ENCODE data around the gene RAP1GDS1.
"Not testable (repeated sequence)": the region's sequence is repeated elsewhere in the genome, so short reads cannot be mapped to it uniquely, and the experiment has no call there.

Gene RAP1GDS1

DNA sequence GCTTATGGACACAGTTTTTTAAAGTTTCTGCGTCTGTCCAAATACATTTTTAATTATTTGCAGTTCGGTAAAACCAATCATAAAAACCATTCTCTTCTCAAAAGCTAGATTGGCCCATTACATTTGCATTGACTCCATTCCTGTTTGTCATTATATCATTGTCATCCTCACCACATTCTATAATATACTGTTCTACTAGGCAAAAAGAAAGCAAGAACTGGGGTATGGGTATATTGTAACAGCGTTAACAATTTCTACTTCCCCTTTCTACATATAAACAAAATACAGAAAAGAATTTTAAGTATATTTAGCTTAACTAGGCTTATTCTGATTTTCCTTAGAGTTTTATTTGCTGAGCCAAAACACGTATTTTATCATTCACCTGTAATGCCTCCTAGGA is 91.8 kb downstream of the RAP1GDS1 start:
- no peak for DNase-seq (ENCODE audit: low spot score)

DNA sequence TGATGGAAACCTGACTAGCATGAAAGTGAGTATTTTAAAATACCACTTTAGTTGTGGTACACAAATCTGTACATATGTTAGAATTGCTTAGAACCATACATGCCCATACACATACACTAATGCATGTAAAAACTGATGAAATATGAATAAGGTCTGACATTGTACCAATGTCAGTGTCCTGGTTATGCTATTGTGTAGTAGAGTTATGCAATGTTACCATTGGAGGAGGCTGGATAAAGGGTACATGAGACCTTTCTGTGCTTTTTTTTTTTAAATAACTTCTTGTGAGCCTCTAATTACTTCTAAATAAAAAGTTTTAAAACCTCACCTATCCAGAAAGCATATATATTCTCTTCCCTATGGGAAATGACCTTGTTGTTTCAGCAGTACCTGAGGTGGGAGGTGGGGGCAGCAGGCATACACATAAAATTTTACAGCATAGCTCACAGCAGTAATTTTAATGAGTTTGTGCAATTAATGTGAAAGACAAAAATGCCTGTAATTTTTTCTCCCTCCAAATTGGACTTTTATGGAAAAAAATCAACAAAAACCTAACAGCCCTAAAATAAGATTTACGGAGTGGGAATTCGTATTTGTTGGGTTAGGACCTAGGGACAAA is 97.6 kb downstream of the RAP1GDS1 start:
- no peak for DNase-seq (ENCODE audit: low spot score)

DNA sequence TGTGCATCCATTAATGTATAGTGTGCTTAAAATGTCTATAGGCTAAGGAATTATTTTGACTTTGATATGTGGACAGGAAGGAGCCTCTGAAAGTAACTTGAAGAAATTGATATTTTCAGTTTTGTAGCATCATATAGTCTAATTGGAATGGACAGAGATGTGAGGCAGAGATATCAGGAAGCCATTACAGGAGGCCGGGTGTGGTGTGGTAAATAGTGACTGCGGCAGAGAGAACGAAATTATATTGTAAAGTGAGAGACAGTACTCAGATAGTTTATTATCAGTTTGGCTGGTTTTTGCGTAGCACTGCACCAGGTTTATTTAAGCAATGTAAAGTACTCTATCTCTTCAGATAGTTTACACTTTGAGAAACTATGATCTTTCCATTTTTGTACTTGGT is 98.5 kb downstream of the RAP1GDS1 start:
- no peak for DNase-seq (ENCODE audit: low spot score)

DNA sequence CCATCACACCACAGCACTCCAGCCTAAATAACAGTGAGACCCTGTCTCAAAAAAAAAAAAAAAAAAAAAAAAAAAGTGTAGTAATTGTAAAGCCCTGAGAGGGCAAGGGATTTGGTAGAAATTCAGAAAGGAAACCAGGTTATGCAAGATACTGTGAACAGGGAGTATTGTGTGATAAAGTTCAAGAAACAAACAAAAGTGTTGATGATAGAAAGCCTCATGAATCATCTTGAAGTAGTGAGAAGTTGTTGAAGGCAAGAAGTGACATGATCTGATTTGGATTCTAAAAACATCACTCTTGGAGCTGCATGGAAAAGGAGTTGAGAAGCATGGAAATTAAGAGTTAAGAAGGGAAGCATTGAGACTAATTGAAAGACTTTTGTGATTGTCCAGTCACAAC is 102.2 kb downstream of the RAP1GDS1 start:
- DNase-seq (ENCODE audit: low spot score), result no peak

DNA sequence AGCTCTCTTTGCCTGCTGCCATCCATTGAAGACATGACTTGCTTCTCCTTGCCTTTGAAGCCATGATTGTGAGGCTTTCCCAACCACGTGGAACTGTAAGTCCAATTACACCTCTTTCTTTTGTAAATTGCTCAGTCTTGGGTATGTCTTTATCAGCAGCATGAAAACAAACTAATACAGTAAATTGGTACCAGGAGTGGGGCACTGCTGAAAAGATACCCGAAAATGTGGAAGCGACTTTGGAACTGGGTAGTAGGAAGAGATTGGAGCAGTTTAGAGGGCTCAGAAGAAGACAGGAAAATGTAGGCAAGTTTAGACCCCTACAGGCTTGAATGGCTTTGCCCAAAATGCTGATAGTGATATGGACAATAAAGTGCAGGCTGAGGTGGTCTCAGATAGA is 105.1 kb downstream of the RAP1GDS1 start:
- DNase-seq (ENCODE audit: low spot score), result not testable (repeated sequence)

DNA sequence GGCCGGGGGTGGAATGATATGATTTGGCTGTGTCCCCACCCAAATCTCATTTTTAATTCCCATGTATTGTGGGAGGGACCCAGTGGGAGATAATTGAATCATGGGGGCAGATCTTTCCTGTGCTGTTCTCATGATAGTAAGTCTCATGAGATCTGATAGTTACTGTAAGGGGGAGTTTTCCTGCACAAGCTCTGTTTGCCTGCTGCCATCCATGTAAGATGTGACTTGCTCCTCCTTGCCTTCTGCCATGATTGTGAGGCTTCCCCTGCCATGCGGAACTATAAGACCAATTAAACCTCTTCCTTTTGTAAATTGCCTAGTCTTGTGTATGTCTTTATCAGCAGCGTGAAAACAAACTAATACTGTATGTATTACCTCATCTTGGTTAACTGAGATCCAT is 106.8 kb downstream of the RAP1GDS1 start:
- not testable (repeated sequence) for DNase-seq (ENCODE audit: low spot score)

DNA sequence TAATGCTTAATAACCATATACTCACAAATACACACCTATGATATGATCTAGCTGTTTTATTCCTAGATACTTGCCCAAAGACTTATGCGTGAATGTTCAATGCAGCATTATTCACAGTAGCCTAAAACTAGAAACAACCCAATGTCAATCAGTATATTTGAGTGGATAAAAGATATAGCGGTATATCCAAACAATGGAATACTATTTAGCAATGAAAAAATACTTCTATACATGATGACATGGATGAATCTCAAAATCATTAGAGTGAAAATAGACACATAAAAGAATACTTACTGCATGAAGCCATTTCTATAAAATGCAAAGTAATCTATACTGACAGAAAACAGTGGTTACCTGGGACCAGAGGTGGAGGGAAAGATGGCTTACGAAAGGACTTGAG is 108.1 kb downstream of the RAP1GDS1 start:
- no peak for DNase-seq (ENCODE audit: low spot score)

DNA sequence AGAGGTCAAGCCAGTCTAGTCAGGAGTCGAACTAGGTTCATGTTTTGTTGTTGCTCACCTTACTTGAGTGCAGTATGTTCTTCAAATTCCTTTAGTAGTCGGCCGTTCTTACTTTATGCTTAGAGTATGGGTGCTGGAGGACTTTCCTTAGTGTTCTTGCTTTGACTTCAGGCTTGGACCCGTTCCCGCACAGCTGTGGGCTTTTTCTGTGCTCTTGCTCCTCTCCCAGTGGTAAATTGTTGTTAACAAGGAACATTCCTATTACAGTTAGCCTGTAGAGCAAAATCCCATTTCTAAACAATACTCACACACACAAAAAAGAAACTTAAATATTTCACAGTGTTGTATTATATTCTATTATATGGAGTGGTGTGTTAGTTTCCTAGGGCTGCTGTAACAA is 113.5 kb downstream of the RAP1GDS1 start:
- DNase-seq (ENCODE audit: low spot score), result no peak

DNA sequence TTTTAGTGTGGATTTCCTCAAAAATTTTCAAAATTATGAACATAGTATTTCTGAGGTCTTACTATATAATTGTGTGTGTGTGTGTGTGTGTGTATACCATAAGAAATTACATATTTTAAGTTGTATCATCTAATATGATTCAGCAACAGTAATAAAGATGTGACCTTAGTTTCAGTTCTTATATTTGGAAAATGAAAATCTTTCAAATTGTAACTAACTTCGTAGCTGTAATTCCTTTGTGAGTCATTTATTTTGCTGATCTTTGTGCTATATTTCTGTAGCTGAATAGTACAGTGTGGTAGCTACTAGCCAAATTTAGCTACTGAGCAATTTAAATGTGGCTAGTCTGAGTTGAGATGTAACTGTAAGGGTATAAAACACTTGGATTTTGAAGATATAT is 116.4 kb downstream of the RAP1GDS1 start:
- DNase-seq (ENCODE audit: low spot score), result no peak

DNA sequence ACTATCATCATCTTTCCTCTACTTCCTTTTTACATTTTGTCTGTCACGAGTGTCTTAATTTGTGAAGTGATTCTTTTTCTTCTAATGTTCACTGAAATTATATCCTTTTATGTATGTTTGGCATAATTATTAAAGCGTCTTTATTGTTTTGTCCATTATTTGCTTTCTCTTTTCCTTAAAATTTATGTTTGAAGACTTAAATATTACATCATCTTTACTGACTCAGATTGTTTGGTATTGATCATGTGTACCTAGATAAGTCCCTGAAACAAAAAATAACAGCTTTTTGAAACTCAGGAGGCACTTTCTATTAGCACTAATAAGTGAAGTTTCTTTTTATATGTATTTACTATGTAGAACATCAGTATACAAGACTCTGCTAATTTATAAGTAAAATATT is 120.1 kb downstream of the RAP1GDS1 start:
- DNase-seq (ENCODE audit: low spot score), result no peak

DNA sequence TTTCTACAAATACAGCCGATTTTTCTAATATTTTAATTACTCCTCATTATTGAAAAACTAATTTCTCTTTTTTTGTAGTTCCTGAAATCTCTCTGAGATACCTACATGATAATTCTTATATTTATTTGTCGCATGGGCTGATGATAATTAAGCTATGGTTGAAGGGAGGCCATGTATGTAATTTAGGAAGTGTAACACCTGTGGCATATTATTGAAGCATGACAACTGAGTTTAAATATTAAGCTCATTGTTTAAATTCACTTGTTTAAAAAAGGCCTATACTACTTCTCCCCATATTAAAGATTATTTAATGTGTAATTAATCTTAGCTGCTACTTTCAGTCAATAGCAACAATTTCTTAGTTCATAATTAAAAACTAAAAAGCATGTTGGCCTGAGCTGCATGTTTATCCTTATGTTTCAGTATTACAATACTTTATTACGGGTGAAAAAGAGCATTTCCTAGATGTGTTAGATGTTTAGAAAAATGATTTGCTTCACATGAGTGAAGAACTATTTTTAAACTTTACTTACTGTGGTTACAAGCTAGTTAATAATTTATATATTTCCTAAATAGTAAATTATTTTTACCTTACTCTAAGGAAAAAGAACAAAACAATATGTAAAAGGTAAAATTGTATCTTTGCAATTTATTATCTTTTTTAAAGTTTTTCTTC is 122.4 kb downstream of the RAP1GDS1 start:
- DNase-seq (ENCODE audit: low spot score), result no peak

DNA sequence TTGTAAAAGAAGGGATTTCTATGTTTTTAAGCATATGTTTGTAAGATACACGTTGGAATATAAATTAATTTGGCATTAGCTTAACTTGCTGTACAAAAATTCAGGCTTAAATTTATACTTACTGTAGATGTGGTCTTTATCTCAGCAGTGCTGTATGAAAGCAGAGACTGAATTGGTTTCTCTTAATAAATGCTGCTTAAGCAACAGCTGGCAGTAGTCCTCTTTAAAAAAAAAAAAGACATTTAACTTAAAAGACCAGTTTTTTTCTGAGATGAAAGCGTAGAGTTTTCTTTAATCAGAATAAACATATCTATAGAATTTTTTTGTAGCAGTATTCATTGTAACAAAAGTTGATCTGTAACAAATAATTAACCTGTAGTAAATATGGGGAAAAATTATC is 124.6 kb downstream of the RAP1GDS1 start:
- no peak for DNase-seq (ENCODE audit: low spot score)

DNA sequence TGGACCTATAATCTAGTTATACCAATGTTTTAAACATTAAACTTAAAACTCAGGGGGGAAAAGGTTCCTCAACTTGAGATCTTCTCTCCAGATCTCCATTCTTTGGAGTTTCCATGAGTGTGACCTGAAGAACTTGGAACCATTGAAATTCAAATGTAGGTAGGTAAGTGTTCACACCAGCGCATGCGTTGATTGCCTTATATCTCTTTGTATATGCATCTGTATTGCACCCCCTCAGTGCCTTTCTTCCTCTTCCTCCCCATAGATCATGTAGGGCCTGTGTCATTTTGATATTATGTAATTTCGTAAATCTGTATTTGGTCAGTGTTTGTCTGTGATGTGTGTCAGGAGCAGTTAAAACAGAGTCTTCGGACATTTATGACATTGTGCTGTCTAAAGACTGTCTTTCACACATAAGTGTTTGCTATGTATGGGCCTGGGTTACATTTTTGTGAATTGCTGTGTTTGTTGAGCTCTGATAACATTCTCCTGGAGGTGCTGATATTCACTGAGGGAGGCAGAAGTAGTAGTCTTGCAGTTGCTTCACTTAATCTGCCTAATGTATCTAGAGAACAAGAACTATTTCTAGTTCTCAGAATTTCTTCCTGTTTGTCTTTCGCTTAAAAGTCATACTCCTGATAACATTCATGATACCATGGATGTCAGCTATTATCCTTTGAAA is 126.3 kb downstream of the RAP1GDS1 start:
- DNase-seq (ENCODE audit: low spot score), result no peak

DNA sequence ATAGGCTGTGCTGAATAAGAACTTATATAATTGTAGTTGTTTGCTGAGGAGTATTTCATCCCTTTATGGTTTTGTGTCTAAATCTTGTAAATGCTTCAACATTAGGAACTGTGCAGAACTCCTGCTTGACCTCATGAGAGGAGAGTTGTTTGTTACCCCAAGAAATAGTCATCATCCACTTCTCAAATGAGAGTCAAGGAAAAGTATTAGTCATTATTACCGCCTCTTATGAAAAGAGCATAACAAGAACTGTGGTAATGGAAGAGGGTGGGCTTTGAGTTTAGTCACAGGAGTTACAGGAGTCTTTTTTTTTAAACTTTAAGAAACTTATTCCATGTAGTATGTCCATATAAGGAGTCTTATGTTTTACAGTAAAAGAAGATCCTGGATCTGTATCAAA is 132.9 kb downstream of the RAP1GDS1 start:
- DNase-seq (ENCODE audit: low spot score), result no peak

DNA sequence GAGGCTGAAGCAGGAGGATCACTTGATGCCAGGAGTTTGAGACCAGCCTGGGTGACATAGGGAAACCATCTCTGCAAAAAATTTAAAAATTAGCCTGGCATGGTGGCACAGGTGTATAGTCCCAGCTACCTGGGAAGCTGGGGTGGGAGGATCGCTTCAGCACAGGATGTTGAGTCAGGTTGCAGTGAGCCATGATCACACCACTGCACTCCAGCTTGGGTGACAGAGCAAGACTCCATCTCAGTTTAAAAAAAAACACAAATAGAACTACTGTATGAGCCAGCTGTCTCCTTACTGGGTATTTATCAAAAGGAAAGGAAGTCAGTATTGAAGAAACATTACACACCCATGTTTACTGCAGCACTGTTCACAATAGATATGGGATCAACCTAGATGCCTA is 138.7 kb downstream of the RAP1GDS1 start:
- DNase-seq (ENCODE audit: low spot score), result no peak

DNA sequence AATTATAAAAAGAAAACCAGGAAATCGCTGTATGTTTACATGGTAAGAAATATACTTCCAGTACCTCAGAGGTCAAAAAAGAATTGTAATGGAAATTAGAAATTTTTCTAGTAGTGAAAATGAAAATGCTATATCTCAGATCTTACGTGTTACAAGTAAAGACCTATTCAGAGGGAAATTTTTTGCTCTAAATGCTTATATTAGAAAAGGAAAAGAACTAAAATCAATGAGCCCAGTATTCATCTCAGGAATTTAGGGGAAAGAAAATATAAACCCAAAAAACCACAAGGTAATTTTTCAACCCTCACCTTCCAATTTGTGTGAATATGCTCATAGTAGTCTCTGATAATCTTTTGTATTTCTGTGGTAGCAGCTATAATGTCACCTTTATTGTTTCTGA is 145.6 kb downstream of the RAP1GDS1 start:
- no peak for DNase-seq (ENCODE audit: low spot score)

DNA sequence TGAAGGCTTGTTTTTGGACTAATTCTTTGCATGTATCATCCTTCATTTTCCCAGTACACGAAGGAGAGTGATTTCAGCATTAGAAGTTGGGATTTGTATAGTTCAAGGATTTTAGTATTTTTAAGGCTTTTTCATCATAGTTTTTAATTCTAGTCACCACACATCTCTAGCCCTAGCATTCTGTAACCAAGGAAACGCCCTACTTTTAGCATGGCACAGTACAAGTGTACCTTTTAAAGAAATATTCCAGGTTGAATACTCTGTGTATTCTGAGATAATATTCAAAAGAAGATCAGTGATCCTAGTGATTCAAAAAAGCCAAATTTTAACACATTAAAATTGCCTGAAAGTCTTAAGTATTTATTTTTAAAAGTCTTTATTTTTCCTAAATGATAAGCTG is 150.5 kb downstream of the RAP1GDS1 start:
- peak; percentile 7 for DNase-seq (ENCODE audit: low spot score)

DNA sequence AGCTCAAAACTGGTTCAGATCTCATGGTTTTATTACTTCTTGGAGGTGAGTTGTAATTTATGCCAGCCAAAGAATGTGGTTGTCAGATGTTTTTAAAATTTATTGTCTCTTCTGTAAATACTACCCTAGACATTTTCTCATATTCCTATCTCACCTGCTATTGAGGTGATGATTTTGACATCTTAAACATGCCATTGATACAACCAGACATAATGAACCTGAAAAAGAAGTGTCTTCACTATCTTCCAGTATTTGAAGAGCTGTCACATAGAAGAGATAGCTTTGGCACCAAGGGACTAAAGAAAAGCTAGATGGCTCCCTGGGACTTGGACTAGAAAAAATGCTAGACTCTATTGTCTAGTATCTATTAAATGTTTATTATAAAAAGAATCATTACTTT is 155.7 kb downstream of the RAP1GDS1 start:
- no peak for DNase-seq (ENCODE audit: low spot score)

DNA sequence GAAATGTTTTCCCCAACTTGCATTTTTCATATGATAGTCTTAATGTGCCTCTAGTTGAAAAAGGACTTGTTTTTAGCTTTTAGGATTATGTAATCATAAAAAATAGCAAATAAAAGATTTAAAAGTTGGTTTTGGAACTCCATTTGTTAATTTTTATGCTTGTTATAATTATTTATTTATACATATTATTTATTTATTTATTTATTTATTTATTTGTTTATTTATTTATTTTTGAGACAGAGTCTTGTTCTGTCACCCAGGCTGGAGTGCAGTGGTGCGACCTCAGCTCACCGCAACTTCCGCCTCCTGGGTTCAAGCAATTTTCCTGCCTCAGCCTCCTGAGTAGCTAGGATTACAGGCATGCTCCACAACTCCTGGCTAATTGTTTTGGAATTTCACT is 159.0 kb downstream of the RAP1GDS1 start:
- not testable (repeated sequence) for DNase-seq (ENCODE audit: low spot score)

DNA sequence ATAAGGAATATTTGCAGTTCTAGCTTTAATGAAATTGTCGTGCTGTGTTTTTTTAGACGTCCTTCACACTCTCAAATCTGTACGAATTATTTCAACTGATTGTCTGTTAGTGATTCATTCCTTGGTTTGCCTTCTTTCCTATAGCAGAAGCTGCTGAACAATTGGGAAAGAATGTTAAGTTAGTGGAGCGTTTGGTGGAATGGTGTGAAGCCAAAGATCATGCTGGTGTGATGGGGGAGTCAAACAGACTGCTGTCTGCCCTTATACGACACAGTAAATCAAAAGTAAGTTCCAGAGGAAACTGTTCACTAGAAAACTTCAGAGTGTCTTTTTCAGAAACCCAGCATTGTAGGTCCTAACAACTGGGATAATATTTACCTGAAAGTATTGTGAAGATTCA is 159.9 kb downstream of the RAP1GDS1 start:
- DNase-seq (ENCODE audit: low spot score), result no peak

DNA sequence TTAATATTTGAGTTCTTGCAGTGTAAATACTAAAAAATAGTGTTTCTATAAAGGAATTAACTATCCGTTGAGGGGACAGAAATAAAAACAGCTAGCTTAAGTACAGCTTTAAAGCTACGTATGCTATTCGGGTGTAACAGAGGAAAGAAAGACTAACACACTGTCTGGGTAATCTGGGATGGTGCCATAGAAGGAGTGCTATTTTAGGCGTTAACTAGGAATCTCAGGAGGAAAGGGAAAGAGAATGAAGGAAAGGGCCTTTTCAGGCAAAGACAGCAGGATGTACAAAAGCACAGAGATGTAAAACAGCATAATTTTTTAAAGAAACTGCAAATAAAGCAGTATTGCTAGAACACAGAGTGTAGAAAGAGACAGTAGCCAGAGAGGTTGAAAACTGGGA is 161.8 kb downstream of the RAP1GDS1 start:
- DNase-seq (ENCODE audit: low spot score), result no peak

DNA sequence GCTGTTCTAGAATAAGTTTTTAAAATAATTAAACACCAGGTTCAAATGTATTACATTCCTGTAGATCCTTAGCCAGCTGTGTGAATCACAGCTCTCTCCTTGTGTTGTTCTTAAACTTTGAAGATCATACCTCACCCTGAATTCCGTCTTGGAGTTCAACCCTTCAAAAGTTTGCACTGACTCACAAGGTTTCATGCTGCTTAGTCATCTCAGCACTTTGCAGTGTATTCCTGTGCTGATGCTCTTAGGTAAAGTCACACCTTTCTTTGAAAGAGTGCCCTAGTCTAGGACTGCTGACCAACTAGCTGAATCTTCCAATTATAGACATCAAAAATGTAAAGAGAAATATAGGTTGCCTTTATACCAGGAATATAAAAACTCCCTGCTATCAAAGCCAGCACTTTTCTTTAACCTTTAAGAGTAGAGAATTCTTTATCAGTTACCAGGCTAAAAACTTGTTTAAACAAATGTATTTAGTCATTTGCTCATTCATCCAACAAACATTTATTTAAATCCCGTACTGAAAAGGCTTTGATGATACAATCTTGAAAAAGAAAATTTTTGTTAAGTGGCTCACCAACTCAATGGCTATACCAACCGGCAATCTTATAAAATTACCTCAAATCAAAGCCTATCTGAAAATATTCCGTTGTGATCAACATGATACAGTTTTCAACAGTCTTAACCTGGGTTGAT is 169.7 kb downstream of the RAP1GDS1 start:
- no peak for DNase-seq (ENCODE audit: low spot score)

DNA sequence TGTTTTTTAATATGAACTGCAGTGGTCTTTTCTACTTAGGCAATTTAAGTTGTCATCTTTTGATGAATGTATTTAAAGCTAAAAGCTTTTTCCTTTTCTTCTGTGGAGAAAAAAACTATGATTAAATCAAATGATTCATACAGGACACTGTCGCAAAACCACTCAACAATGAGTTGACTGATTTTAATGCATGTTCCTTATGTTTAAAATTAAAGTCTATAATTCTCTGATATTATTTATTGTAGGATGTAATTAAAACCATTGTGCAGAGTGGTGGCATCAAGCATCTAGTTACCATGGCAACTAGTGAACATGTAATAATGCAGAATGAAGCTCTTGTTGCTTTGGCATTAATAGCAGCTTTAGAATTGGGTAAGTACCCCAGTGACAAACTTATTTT is 172.5 kb downstream of the RAP1GDS1 start:
- no peak for DNase-seq (ENCODE audit: low spot score)

Data from cerebellar cortex (tissue), 1 donor.